Astrocyte of the spinal cord (primary cell): ENCODE measurements around the gene PLEKHA7.
A peak's percentile ranks its signal among the peaks of the same experiment; 100 is the strongest.
"Not testable (repeated sequence)": the region's sequence is repeated elsewhere in the genome, so short reads cannot be mapped to it uniquely, and the experiment has no call there.

Source experiments
- DNase-seq: peaks from one replicate; pipeline ENCODE4 v3.0.0; 2011; ENCODE audit warnings: low read depth, low spot score
- H3K4me3 ChIP-seq: 2 replicates; pipeline ENCODE4 v1.5.1; 2011; ENCODE audit warnings: low read depth, mild to moderate bottlenecking, low read length, moderate library complexity
- in situ Hi-C: cut with HindIII; loops from 2 replicates; pipeline ENCODE4 v1.10.0; 2017; ENCODE audit warnings: low sequenced_read_pairs
- TF ChIP-seq, protein P1 (sequence below): IDR thresholded peaks from 2 replicates; pipeline ENCODE4 v1.5.1; 2012; ENCODE audit warnings: low read depth, mild to moderate bottlenecking, low read length, inconsistent platforms

Gene PLEKHA7, protein sequence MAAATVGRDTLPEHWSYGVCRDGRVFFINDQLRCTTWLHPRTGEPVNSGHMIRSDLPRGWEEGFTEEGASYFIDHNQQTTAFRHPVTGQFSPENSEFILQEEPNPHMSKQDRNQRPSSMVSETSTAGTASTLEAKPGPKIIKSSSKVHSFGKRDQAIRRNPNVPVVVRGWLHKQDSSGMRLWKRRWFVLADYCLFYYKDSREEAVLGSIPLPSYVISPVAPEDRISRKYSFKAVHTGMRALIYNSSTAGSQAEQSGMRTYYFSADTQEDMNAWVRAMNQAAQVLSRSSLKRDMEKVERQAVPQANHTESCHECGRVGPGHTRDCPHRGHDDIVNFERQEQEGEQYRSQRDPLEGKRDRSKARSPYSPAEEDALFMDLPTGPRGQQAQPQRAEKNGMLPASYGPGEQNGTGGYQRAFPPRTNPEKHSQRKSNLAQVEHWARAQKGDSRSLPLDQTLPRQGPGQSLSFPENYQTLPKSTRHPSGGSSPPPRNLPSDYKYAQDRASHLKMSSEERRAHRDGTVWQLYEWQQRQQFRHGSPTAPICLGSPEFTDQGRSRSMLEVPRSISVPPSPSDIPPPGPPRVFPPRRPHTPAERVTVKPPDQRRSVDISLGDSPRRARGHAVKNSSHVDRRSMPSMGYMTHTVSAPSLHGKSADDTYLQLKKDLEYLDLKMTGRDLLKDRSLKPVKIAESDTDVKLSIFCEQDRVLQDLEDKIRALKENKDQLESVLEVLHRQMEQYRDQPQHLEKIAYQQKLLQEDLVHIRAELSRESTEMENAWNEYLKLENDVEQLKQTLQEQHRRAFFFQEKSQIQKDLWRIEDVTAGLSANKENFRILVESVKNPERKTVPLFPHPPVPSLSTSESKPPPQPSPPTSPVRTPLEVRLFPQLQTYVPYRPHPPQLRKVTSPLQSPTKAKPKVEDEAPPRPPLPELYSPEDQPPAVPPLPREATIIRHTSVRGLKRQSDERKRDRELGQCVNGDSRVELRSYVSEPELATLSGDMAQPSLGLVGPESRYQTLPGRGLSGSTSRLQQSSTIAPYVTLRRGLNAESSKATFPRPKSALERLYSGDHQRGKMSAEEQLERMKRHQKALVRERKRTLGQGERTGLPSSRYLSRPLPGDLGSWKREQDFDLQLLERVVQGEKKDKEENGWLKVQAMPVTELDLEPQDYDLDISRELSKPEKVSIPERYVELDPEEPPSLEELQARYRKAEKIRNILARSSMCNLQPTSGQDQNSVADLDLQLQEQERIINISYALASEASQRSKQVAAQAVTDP

DNA sequence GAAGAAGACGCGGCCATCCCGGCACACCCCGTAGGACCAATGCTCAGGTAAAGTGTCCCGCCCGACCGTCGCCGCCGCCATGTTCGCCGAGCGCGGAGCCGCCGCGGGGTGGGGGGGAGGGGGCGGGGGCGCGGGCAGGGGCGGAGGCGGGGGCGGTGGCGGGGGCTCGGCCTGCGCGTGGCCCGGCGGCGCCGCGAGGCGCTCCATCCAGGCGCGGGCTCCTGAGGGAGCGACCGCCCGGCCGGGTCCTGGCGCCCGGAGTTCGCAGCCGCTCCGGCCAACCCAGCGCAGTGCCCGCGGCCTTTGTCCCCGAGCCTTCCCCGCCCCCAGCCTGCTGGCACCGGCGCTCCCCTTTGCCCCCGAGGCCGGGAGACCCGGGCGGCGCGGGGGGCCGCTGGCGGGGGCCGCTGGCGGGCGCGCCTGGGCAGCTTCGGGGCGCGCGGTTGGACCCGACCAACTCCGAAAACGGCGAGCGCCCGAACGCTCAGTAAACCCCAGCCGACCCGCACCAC, at the start of gene PLEKHA7:
Gene PLEKHA7 (minus strand): TSS at position 94 of the 512 bp plus-strand sequence. CDS start 13 bp downstream, at position 81.
- DNase-seq: no peak
- in situ Hi-C loops: no loop called here
- peak within 1 kb of the TSS; percentile 50 for H3K4me3 ChIP-seq
- TF ChIP-seq, protein P1, sequence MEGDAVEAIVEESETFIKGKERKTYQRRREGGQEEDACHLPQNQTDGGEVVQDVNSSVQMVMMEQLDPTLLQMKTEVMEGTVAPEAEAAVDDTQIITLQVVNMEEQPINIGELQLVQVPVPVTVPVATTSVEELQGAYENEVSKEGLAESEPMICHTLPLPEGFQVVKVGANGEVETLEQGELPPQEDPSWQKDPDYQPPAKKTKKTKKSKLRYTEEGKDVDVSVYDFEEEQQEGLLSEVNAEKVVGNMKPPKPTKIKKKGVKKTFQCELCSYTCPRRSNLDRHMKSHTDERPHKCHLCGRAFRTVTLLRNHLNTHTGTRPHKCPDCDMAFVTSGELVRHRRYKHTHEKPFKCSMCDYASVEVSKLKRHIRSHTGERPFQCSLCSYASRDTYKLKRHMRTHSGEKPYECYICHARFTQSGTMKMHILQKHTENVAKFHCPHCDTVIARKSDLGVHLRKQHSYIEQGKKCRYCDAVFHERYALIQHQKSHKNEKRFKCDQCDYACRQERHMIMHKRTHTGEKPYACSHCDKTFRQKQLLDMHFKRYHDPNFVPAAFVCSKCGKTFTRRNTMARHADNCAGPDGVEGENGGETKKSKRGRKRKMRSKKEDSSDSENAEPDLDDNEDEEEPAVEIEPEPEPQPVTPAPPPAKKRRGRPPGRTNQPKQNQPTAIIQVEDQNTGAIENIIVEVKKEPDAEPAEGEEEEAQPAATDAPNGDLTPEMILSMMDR: no peak

DNA sequence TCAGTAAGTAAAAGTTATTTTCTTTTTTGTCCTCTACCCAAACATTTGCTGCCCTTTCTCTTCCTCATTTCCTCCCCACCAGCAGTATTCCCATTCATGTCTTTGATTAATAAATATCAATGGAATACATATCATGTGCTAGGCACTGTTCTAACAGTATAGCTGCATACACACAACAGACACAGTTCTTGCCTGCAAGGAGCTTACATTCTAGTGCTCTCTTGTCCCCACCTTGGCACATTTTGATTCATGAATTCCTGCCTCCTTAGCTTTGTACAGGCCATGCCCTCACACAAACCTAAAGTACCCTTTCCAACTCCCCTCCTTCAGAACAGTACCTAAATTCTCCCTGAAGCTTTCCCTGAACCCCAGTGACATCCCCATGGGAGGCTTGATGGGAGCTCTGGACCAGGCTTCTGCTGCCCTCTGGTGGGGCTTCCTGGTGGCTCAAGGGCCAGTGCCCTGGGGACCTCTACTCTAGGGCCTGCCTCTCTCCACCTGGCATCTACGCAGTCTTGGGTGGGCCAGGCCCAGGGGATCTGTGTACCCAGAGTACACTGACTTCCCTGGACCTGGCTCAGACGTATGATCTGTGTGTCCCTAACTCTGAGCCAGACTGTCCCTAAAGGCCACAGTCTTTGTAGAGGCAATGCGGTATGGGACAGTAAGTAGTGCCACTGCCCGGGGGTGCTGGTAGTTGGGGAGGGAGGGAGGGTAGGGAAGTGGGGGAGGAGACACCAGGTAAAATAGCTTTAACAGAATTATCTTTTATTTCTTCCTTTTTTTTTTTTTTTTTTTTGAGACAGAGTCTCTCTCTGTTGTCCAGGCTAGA, 49.2 kb upstream of the PLEKHA7 start:
- no peak overlapping the region for H3K4me3 ChIP-seq
- TF ChIP-seq, protein P1: peak; percentile 92
- in situ Hi-C loops: no loop called here
- peak; percentile 56 for DNase-seq

DNA sequence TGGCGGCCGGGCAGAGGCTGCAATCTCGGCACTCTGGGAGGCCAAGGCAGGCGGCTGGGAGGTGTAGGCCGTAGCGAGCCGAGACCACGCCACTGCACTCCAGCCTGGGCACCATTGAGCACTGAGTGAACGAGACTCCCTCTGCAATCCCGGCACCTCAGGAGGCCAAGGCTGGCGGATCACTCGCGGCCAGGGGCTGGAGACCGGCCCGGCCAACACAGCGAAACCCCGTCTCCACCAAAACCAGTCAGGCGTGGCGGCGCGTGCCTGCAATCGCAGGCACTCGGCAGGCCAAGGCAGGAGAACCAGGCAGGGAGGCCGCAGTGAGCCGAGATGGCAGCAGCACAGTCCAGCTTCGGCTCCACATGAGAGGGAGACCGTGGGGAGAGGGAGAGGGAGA, 36.9 kb upstream of the PLEKHA7 start:
- DNase-seq, H3K4me3 ChIP-seq, in situ Hi-C loops: not testable (repeated sequence)

DNA sequence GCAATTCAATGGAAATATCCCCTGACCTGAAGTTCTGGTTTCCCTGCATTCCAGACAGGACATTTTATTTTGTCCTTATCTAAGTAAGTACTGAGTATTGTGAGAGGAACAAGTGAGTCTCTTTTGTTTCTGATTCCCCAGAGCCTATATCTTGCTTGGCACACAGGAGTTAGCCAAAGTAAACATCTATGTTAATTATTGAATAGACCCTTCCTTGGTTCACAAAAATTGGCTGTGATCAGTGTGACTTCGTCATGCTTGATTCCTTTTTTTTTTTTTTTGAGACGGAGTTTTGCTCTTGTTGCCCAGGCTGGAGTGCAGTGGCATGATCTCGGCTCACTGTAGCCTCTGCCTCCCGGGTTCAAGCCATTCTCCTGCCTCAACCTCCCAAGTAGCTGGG, 34.3 kb upstream of the PLEKHA7 start:
- in situ Hi-C loops, DNase-seq: not testable (repeated sequence)

DNA sequence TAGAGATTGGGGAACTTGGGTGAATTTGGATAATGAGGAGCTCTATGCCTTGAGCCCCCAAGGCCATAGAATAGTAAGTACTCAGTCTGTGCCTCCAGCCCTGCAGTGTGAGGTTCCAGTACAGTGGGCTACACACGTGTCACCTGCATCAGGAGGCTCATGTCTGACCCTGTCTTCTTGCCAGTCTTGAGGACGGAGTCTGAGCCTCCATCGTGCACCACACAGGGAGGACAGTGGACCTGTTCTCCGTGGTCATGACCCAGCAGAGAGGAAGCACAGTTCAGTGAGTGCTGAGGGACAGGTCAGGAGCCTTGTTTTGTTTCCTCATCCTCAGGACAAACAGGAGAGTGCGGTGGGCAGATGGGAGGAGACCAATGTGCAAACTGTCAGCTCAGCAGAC, 32.5 kb upstream of the PLEKHA7 start:
- no peak overlapping the region for H3K4me3 ChIP-seq
- no peak for DNase-seq
- in situ Hi-C loops: no loop called here
- TF ChIP-seq, protein P1: no peak

More for the DNA sequence above, 34.3 kb upstream of the PLEKHA7 start:
- H3K4me3 ChIP-seq: not testable (repeated sequence)

DNA sequence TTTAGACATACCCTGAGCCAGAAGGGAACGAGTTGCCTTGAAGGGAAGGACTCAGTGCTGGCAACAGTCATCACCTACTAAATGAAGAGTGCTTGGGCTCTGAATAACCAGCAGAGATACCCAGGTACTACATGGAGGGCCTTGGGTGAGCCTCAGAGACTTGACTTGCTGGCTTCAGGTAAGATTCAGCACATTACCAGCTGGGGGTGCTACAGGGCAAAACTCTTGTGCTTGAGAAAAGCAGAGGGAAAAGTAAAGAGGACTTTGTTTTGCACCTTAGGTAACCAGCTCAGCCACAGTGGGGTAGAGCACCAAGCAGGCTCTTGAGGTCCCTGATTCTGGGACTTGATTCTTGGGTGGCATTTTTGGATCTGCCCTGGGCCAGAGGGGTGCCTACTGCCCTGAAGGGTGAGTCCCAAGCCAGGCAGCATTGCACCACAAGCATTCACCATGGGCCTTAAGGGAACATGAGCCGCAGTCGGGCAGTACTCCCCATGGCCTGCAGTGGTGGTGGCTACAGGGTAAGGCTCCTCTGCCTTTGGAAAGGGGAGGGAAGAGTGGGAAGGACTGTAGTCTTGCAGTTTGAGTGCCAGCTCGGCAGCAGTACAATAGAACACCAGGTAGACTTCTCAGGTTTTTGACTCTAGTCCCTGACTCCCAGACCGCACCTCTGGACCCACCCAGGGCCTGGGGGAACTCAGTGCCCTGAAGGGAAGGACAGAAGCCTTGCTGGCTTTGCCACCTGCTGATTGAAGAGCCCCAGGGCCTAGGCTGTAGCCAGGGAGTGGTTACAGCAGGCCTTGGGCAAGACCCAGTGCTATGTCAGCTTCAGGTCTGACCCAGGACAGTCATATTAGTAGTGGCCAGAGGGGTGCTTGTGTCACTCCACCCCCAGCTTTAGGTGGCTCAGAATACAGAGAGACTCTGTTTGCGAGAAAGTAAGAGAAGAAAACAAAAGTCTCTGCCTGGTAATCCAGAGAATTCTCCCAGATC, 22.7 kb upstream of the PLEKHA7 start:
- TF ChIP-seq, protein P1: no peak
- no peak overlapping the region for H3K4me3 ChIP-seq
- in situ Hi-C loops: no loop called here
- DNase-seq: no peak

DNA sequence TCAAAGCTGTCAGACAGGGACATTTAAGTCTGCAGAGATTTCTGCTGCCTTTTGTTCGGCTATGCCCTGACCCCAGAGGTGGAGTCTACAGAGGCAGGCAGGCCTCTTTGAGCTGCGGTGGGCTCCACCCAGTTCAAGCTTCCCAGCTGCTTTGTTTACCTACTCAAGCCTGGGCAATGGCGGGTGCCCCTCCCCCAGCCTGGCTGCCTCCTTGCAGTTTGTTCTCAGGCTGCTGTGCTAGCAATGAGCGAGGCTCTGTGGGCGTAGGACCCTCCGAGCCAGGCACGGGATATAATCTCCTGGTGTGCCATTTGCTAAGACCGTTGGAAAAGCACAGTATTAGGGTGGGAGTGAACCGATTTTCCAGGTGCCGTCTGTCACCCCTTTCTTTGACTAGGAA, 19.8 kb upstream of the PLEKHA7 start:
- DNase-seq, in situ Hi-C loops, H3K4me3 ChIP-seq: not testable (repeated sequence)
